Small intestine (tissue), 4 donors: ENCODE results near the gene NEURL1B. TPM values are rescaled to one million over a fixed set of nuclear protein-coding genes. Genes with fewer than 3 reads are reported as not detected.

Source experiments
- polyA plus RNA-seq, 4 donors: library from polyadenylated mRNA; stranded (reverse) in 3 of 4; unstranded in 1 of 4; fragments of 200-250 nt in 3 of 4; fragments of 120-200 nt in 1 of 4; gene quantifications; one replicate each; pipeline versions ENCODE4 v1.2.1 to v1.2.3, GENCODE V29; 2013
- donor health status: healthy with polysubstance abuse.
- donor health status: Bipolar disorder and iron deficiency.
- donor health status: healthy.

Gene NEURL1B
- polyA plus RNA-seq, 4 donors = 2.7 to 21.0 (median 10.9) TPM

Other genes with a start within 250 kb of the NEURL1B start
- gene SH3PXD2B, start 186.7 kb upstream of the NEURL1B start, polyA plus RNA-seq = 10 to 100 TPM in 2 of 4 donors, 1 to 10 TPM in 2; 1.1 to 11.9 (median 6.5) TPM
- gene DUSP1, start 129.9 kb downstream of the NEURL1B start, polyA plus RNA-seq = 100 to 1,000 TPM in 2 of 4 donors, 10 to 100 TPM in 2; 64.4 to 216 (median 109) TPM
- 100 to 1,000 TPM in 2 of 4 donors, 10 to 100 TPM in 2; 58.1 to 127 (median 94.1) TPM for gene ERGIC1, start 193.0 kb downstream of the NEURL1B start, polyA plus RNA-seq